Bronchial smooth muscle cell (primary cell): ENCODE measurements around the gene RBBP8. TPM values are rescaled to one million over a fixed set of nuclear protein-coding genes. Genes with fewer than 3 reads are reported as not detected.

Experiments
- total RNA-seq: library from RNA; depleted of rRNA; stranded (reverse); fragments of >200 nt; gene quantifications from 2 replicates; pipeline ENCODE4 v1.2.1, GENCODE V29; 2014

Gene RBBP8
- total RNA-seq = 7.9 and 10.9 TPM in 2 replicates

DNA sequence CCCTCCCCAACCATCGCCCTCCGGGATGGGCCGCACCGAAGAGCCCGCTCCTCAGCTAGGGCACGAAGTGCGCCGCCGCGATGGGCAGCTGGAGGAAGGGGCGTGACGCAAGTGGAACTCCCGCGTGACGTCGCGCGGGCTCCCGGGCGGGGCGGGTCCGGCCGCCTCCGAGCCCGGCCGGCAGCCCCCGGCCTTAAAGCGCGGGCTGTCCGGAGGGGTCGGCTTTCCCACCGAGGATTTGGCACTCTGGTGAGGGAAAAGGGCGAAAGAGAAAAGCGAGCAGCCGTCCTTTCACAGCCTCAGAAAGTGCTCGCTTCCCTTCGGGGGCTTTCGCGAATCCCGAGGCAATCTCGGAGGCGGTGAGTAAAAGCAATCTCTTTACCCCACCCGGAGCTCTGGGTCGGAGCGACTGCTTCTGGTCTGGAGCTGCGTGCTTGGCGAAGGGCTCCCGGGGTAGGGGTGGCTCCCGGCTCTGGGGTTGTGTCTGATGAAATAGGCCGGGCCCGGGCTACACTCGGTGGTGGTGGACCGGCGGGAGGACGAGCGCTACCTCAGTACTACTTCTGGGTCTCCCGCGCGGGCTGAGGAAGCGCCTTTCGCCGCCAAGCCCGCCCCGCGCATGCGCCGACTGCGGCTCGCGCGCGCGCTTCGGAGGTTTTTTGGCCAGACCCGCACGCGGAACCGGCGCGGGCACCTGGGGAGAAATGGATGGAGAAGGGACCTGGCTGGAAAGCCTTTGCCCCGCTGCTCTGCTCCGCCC, at the start of gene RBBP8:
TSS of gene RBBP8 (plus strand) at position 123 of the 760 bp plus-strand sequence. CDS start 3,524 bp downstream, outside the sequence.

Other genes with a start within 250 kb of the RBBP8 start
- gene CABLES1, start 202.2 kb downstream of the RBBP8 start, total RNA-seq = 16.8 and 20.5 TPM in 2 replicates